PC-9 (cell line): Measurements from ENCODE around the gene INPP4A. TPM values are rescaled to one million over a fixed set of nuclear protein-coding genes. Genes with fewer than 3 reads are reported as not detected.

Experiments used
- BruUV-seq: library from RNA; stranded (reverse); fragments of 400-500 nt; replicated peaks from 2 replicates; lab custom pipeline; 2021; lab: Mats Ljungman, UMichigan
- CTCF ChIA-PET: fragments of 300-600 bp; sonication (Branson Sonifier 250); formaldehyde crosslinking; loops from one replicate; lab custom pipeline; 2022; ENCODE audit warnings: antibody characterized with exemption; lab: Charles Lee
- POLR2A ChIA-PET: fragments of 300-600 bp; sonication (Branson Sonifier 250); formaldehyde crosslinking; loops from one replicate; lab custom pipeline; 2022; ENCODE audit warnings: antibody characterized with exemption; ENCODE audit not compliant: unreplicated experiment; lab: Charles Lee
- DNase-seq, 2 experiments: peaks; one replicate each; pipeline versions ENCODE4 v3.0.0 to v3.0.0-alpha.2; 2015 to 2022; ENCODE audit warnings: mixed read lengths in 1 of 2
- H2AFZ ChIP-seq: fragments of 200-600 bp; sonication (generic); 2 replicates; pipeline ENCODE4 v1.8.1; 2017; ENCODE audit warnings: antibody characterized with exemption
- H3F3A ChIP-seq: fragments of 200-600 bp; sonication (generic); 2 replicates; pipeline ENCODE4 v1.8.1; 2017; ENCODE audit warnings: antibody characterized with exemption, mild to moderate bottlenecking, low read depth; ENCODE audit not compliant: insufficient read depth
- H3K27ac ChIP-seq: fragments of 200-600 bp; sonication (generic); 2 replicates; pipeline ENCODE4 v1.6.1; 2016; ENCODE audit warnings: mixed run types
- H3K27me3 ChIP-seq: fragments of 200-600 bp; sonication (generic); 2 replicates; pipeline ENCODE4 v1.6.1; 2016; ENCODE audit warnings: low read depth, mixed run types; ENCODE audit not compliant: insufficient read depth
- H3K36me3 ChIP-seq: fragments of 200-600 bp; sonication (generic); 2 replicates; pipeline ENCODE4 v1.6.1; 2016; ENCODE audit warnings: low read depth, mixed run types
- H3K4me1 ChIP-seq: fragments of 200-600 bp; sonication (generic); replicated peaks from 2 replicates; pipeline ENCODE4 v1.6.1; 2016; ENCODE audit warnings: mixed run types; ENCODE audit not compliant: insufficient read depth
- H3K4me2 ChIP-seq: fragments of 200-600 bp; sonication (generic); 2 replicates; pipeline ENCODE4 v1.6.1; 2017; ENCODE audit warnings: mixed run types
- H3K4me3 ChIP-seq: fragments of 200-600 bp; sonication (generic); 2 replicates; pipeline ENCODE4 v1.6.1; 2016; ENCODE audit warnings: mixed run types
- H3K79me2 ChIP-seq: fragments of 200-600 bp; sonication (generic); 2 replicates; pipeline ENCODE4 v1.6.1; 2017; ENCODE audit warnings: low read depth, mixed run types
- H3K9me2 ChIP-seq: fragments of 200-600 bp; sonication (generic); 2 replicates; pipeline ENCODE4 v1.8.1; 2017; ENCODE audit warnings: mild to moderate bottlenecking; ENCODE audit not compliant: insufficient read depth
- H3K9me3 ChIP-seq: fragments of 200-600 bp; sonication (generic); 2 replicates; pipeline ENCODE4 v1.8.1; 2016; ENCODE audit warnings: low read depth; ENCODE audit not compliant: insufficient read depth
- H4K20me1 ChIP-seq: fragments of 200-600 bp; sonication (generic); 2 replicates; pipeline ENCODE4 v1.8.1; 2017; ENCODE audit not compliant: insufficient read depth
- EZH2 ChIP-seq: fragments of 200-600 bp; sonication (generic); IDR thresholded peaks from 2 replicates; pipeline ENCODE4 v1.8.0; 2017; ENCODE audit warnings: antibody characterized with exemption, low read depth
- intact Hi-C: fragments of 100-400 bp; cut with micrococcal nuclease; formaldehyde crosslinking; loops from one replicate; pipeline ENCODE4 v1.10.0; 2022; ENCODE audit not compliant: unreplicated experiment
- total RNA-seq: library from RNA; stranded (reverse); gene quantifications from 2 replicates; pipeline ENCODE4 v1.2.3, GENCODE V29; 2021
- TF ChIP-seq, protein P1 (sequence below): fragments of 200-600 bp; sonication (generic); conservative IDR thresholded peaks from 2 replicates; pipeline ENCODE4 v1.6.1; 2017; ENCODE audit warnings: mixed run types, antibody characterized with exemption, mild to moderate bottlenecking, moderate library complexity

The INPP4A gene
- total RNA-seq, 1 experiment from 2014 or later = 52.9 TPM

DNA sequence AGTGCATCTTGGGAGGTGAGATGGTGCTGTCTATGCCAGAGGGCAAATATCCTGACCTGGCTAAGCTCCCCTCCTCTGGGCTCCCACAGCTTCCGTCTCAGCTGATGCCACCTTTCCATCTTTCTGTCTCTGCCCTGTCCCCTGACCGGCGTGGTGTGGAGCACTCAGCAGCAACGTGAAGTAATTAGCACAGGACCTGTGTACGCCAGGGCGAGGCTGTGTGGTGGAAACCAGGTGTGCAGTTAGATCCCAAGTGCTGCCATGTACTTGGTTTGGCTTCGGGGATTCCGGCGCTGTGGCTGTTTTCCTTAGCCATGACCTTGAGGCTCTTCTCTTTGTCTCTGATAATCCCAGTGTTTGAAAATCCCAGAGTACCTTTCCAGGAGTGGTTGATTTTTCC is 127.1 kb downstream of the INPP4A start:
- no peak overlapping the region for H3K27ac ChIP-seq
- no peaks in the 10 kb centered on the region for H4K20me1 ChIP-seq
- no peaks in the 10 kb centered on the region for H3K79me2 ChIP-seq
- H3K4me3 ChIP-seq = no peak overlapping the region
- no peaks in the 10 kb centered on the region for H3K36me3 ChIP-seq
- intact Hi-C loops = no loop called here
- H3K27me3 ChIP-seq = no peaks in the 10 kb centered on the region
- TF ChIP-seq, protein P1, sequence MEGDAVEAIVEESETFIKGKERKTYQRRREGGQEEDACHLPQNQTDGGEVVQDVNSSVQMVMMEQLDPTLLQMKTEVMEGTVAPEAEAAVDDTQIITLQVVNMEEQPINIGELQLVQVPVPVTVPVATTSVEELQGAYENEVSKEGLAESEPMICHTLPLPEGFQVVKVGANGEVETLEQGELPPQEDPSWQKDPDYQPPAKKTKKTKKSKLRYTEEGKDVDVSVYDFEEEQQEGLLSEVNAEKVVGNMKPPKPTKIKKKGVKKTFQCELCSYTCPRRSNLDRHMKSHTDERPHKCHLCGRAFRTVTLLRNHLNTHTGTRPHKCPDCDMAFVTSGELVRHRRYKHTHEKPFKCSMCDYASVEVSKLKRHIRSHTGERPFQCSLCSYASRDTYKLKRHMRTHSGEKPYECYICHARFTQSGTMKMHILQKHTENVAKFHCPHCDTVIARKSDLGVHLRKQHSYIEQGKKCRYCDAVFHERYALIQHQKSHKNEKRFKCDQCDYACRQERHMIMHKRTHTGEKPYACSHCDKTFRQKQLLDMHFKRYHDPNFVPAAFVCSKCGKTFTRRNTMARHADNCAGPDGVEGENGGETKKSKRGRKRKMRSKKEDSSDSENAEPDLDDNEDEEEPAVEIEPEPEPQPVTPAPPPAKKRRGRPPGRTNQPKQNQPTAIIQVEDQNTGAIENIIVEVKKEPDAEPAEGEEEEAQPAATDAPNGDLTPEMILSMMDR = no peak
- TF ChIP-seq EZH2 = no peak
- no peak overlapping the region for H3K4me2 ChIP-seq
- H3K9me2 ChIP-seq = no peaks in the 10 kb centered on the region
- H3F3A ChIP-seq = no peaks in the 10 kb centered on the region
- ChIA-PET CTCF (no interaction called here), POLR2A (no interaction called here)
- H2AFZ ChIP-seq = no peak overlapping the region
- BruUV-seq = no TSS peak
- no peak for DNase-seq
- H3K9me3 ChIP-seq = no peaks in the 10 kb centered on the region
- H3K4me1 ChIP-seq = no peaks in the 10 kb centered on the region

DNA sequence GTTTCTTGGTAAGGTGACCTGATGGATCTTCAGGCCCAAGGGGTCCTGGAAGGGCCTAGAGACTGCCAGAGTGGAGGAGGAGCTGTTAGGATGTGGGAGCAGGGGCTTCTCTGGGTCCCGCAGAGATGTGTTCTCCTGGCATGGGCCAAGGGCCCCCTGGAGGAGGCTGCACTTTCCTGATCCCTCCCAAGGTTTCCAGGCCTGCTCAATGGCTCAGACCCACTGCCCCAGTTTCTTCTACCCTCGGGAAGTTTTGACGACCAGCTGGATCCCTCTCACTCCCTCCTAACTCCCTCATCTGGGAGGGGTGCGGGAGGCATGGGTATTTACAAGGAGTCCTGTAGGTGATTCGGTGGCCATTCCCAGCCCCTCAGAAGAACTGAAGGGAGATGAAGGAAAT is 127.6 kb downstream of the INPP4A start:
- Histone ChIP-seq H3K4me1 (no peaks in the 10 kb centered on the region), H3K27ac (no peak overlapping the region), H4K20me1 (no peaks in the 10 kb centered on the region), H3K27me3 (no peaks in the 10 kb centered on the region), H3F3A (no peaks in the 10 kb centered on the region), H3K4me3 (no peak overlapping the region), H3K9me3 (no peaks in the 10 kb centered on the region), H2AFZ (no peak overlapping the region), H3K9me2 (no peaks in the 10 kb centered on the region), H3K4me2 (no peak overlapping the region), H3K79me2 (no peaks in the 10 kb centered on the region), H3K36me3 (no peaks in the 10 kb centered on the region)
- no peak for TF ChIP-seq EZH2
- TF ChIP-seq, protein P1 = no peak
- ChIA-PET CTCF (no interaction called here), POLR2A (no interaction called here)
- DNase-seq = no peak
- intact Hi-C loops = no loop called here
- BruUV-seq = no TSS peak

DNA sequence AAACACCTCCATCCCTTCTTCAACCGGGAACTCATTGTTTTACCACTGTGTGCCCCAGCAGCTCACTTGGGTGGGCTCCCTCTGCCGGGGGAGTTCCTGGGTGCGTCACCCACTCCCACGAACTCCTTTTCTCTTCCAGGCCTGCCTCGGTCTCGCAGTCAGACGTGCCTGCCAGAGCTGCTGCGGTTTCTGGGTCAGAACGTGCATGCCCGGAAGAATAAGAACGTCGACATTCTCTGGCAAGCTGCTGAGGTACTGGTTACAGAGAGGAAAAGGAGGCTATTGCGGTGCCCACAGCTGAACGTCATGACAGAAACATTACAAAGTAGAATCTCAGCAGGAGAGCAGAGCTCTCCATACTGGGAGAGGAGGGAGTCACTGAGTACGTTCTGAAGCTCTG is 128.0 kb downstream of the INPP4A start:
- ChIA-PET CTCF (no interaction called here), POLR2A (no interaction called here)
- no peak overlapping the region for H3K4me2 ChIP-seq
- intact Hi-C loops = no loop called here
- H4K20me1 ChIP-seq = no peaks in the 10 kb centered on the region
- TF ChIP-seq EZH2 = no peak
- TF ChIP-seq, protein P1 = no peak
- no peak overlapping the region for H2AFZ ChIP-seq
- no peak overlapping the region for H3K27ac ChIP-seq
- no peaks in the 10 kb centered on the region for H3K27me3 ChIP-seq
- H3K9me3 ChIP-seq = no peaks in the 10 kb centered on the region
- no peaks in the 10 kb centered on the region for H3K4me1 ChIP-seq
- no peaks in the 10 kb centered on the region for H3K79me2 ChIP-seq
- H3K36me3 ChIP-seq = no peaks in the 10 kb centered on the region
- no peaks in the 10 kb centered on the region for H3F3A ChIP-seq
- no peak overlapping the region for H3K4me3 ChIP-seq
- no peak for DNase-seq
- no peaks in the 10 kb centered on the region for H3K9me2 ChIP-seq
- no TSS peak for BruUV-seq
